Stimulated activated memory B cell treated with anti-CD40 and anti-IgM and Interleukin-4, amounts not matched to agents 10 μg/mL and 1 μg/mL and 100 μg/mL, for 72 hours (primary cell): ENCODE measurements around the gene PCDH18.
A peak's percentile ranks its signal among the peaks of the same experiment; 100 is the strongest.
"Not testable (repeated sequence)": the region's sequence is repeated elsewhere in the genome, so short reads cannot be mapped to it uniquely, and the experiment has no call there.

ENCODE experiments used
- ATAC-seq: fragments of 150-1000 bp; cut with Tn5 transposase; 2 replicates; pipeline ENCODE4 v1.10.0; 2021
- H3K27ac Mint-ChIP-seq: one replicate; pipeline ENCODE4 v1.8.0; 2022; ENCODE audit warnings: mild to moderate bottlenecking, mixed read lengths
- H3K27me3 Mint-ChIP-seq: one replicate; pipeline ENCODE4 v1.8.0; 2022; ENCODE audit warnings: mixed read lengths
- H3K36me3 Mint-ChIP-seq: one replicate; pipeline ENCODE4 v1.8.0; 2022; ENCODE audit warnings: mixed read lengths
- H3K4me1 Mint-ChIP-seq: one replicate; pipeline ENCODE4 v1.8.0; 2022; ENCODE audit warnings: mixed read lengths
- H3K4me3 Mint-ChIP-seq: one replicate; pipeline ENCODE4 v1.8.0; 2022; ENCODE audit warnings: mild to moderate bottlenecking, moderate library complexity, mixed read lengths
- H3K9me3 Mint-ChIP-seq: one replicate; pipeline ENCODE4 v1.8.0; 2022; ENCODE audit warnings: mixed read lengths

Gene PCDH18, protein sequence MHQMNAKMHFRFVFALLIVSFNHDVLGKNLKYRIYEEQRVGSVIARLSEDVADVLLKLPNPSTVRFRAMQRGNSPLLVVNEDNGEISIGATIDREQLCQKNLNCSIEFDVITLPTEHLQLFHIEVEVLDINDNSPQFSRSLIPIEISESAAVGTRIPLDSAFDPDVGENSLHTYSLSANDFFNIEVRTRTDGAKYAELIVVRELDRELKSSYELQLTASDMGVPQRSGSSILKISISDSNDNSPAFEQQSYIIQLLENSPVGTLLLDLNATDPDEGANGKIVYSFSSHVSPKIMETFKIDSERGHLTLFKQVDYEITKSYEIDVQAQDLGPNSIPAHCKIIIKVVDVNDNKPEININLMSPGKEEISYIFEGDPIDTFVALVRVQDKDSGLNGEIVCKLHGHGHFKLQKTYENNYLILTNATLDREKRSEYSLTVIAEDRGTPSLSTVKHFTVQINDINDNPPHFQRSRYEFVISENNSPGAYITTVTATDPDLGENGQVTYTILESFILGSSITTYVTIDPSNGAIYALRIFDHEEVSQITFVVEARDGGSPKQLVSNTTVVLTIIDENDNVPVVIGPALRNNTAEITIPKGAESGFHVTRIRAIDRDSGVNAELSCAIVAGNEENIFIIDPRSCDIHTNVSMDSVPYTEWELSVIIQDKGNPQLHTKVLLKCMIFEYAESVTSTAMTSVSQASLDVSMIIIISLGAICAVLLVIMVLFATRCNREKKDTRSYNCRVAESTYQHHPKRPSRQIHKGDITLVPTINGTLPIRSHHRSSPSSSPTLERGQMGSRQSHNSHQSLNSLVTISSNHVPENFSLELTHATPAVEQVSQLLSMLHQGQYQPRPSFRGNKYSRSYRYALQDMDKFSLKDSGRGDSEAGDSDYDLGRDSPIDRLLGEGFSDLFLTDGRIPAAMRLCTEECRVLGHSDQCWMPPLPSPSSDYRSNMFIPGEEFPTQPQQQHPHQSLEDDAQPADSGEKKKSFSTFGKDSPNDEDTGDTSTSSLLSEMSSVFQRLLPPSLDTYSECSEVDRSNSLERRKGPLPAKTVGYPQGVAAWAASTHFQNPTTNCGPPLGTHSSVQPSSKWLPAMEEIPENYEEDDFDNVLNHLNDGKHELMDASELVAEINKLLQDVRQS

DNA sequence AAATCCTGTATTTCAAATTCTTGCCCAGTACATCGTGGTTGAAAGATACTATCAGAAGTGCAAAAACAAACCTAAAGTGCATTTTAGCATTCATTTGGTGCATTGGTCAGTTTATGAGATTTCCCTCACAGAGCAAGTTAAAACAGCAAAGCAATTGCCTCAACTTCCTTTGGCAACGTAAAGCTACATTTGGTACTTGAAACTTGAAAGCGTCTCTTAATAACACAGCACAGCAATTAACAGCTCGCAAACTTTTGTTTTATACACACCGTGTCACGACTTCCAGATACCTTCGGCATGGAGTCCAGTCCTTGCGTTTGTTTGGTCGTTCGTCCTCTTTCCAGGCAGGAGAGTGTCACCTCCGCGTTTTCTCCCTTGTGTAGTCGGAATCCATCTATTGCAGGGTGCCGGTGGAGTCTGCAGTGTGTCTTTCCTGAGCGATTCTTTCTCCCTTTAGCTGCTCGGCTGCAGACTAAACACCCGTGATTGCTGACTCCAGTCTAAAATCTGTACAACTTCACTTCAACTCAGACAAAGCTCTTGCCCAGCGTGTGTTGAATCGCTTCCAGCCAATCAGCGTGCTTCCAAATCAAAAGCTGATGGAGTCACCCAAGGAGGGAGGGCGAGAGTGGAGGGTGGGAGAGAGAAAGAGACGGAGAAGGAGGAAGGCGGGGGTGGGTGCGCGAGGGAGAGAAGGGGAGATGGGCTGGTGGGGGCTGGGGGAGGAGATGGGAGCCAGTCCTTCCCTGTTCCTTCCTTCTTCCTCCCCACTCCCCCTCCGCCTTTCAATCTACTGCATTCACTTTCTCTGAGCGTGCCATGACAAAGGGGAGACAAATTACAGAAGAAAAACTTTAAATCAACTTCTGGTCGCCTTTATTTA, at the start of gene PCDH18:
Gene PCDH18 (minus strand): TSS at position 509 of the 883 bp plus-strand sequence. CDS start 406 bp downstream, at position 103.
- ATAC-seq = peak; percentile 12
- Mint-ChIP-seq H3K27me3 (no peaks in the 10 kb centered on the region), H3K4me1 (no peaks in the 10 kb centered on the region), H3K36me3 (no peaks in the 10 kb centered on the region), H3K9me3 (no peaks in the 10 kb centered on the region), H3K4me3 (no peak within 1 kb of the TSS), H3K27ac (no peak within 1 kb of the TSS)

DNA sequence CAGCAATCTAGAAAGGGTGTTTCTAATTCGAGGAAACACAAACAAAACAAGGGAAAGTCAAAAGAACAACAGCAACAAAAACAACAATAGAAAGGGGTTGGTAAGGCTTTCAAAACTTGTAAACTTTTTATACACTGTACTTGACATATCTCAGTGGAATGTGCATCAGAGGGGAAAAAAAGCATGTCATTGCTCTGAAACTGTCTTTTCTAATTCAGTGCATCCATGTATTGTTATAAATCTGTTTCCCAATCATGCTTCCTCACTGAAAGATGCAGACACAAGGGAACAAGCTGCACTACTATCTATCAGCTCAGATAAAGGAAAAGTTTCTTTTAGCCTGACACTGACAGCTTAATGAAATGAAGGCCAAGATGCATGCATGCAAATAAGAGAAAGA, 44.2 kb upstream of the PCDH18 start:
- H3K9me3 Mint-ChIP-seq = no peaks in the 10 kb centered on the region

DNA sequence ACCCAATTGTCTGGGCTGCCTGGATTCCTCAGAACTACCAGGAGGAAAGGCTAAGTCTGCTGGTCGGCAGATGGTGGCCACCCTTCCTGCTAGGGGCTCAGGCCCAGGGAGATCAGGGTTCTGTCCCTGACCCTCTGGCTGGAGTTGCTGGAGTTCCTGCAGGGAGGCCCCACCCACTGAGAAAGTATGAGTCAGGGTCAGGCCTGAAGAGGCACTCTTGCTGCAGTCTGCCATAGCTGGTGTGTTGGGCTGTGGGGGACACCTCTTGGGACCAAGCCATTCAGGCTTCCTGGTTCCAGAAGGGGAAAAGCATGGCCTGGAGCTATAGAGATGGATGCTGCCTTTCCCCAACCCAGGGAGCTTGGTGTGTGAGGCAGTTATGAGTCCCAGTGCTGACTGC, 40.4 kb upstream of the PCDH18 start:
- no peak overlapping the region for H3K4me3 Mint-ChIP-seq
- peaks cover 3% of the 10 kb centered on the region for H3K9me3 Mint-ChIP-seq
- H3K27me3 Mint-ChIP-seq = no peaks in the 10 kb centered on the region
- no peak overlapping the region for H3K27ac Mint-ChIP-seq
- H3K36me3 Mint-ChIP-seq = no peaks in the 10 kb centered on the region
- ATAC-seq = no peak
- H3K4me1 Mint-ChIP-seq = no peaks in the 10 kb centered on the region

More for the DNA sequence above, 44.2 kb upstream of the PCDH18 start:
- Mint-ChIP-seq H3K4me3 (no peak overlapping the region), H3K27ac (no peak overlapping the region), H3K27me3 (no peaks in the 10 kb centered on the region), H3K36me3 (no peaks in the 10 kb centered on the region), H3K4me1 (no peaks in the 10 kb centered on the region)
- no peak for ATAC-seq

DNA sequence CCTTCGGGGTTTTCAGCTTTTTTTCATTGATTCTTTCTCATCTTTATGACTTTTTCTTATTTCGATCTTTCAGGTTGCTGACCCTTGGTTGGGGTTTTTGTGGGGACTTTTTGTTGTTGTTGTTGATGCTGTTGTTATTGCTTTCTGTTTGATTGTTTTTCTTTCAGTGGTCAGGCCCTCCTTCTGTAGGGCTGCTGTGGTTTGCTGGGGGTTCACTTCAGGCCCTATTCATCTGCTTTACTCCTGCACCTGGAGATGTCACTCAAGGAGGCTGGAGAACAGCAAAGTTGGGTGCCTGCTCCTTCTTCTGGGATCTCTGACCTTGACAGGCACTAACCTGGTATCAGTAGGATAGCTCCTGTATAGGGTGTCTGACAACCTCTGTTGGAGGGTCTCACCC, 39.9 kb upstream of the PCDH18 start:
- Mint-ChIP-seq H3K27me3 (no peaks in the 10 kb centered on the region), H3K27ac (no peak overlapping the region), H3K4me3 (no peak overlapping the region), H3K36me3 (no peaks in the 10 kb centered on the region), H3K4me1 (no peaks in the 10 kb centered on the region), H3K9me3 (peaks cover 3% of the 10 kb centered on the region)
- no peak for ATAC-seq

DNA sequence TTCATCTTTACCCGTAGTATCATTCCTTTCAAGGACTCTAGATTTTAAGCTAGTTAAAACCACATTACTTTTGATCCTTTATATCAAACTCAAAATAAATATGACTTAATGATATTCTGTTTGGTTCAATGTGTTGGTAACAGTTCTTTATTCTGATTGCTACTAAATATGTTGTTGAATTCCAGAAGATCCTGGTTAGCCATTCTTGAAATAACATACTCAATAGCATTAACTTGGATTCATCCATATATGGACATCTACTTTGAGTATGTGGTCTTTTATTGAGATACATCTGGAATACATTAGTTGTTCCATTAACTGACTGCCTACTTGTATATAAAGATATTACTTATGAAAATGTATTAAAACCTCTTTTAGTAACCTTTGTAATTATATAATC, 27.5 kb upstream of the PCDH18 start:
- Mint-ChIP-seq H3K36me3 (no peaks in the 10 kb centered on the region), H3K27me3 (no peaks in the 10 kb centered on the region), H3K4me3 (no peak overlapping the region), H3K27ac (no peak overlapping the region), H3K9me3 (peaks cover 15% of the 10 kb centered on the region), H3K4me1 (no peaks in the 10 kb centered on the region)
- no peak for ATAC-seq

DNA sequence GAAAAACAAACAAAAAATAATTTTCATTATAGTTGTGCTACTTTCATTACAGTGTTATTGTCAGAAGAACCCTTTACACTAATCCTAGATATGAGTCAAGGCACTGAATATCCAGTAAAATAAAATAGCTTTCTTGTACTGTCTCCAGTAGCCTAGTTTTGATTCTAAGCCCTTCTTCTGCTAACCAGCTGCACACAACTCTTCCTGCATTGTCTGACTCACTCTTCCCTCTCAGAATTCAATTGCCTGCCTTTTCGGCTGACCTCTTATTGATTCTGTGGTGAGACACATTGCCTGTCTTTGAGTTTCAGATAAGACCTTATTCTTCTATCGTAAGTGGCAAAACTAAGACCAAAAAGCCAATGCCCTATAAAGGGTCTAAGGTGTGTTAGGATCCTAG, 26.7 kb upstream of the PCDH18 start:
- H3K36me3 Mint-ChIP-seq = no peaks in the 10 kb centered on the region
- H3K9me3 Mint-ChIP-seq = peaks cover 15% of the 10 kb centered on the region
- H3K27ac Mint-ChIP-seq = no peak overlapping the region
- no peaks in the 10 kb centered on the region for H3K4me1 Mint-ChIP-seq
- H3K4me3 Mint-ChIP-seq = no peak overlapping the region
- no peaks in the 10 kb centered on the region for H3K27me3 Mint-ChIP-seq
- no peak for ATAC-seq

DNA sequence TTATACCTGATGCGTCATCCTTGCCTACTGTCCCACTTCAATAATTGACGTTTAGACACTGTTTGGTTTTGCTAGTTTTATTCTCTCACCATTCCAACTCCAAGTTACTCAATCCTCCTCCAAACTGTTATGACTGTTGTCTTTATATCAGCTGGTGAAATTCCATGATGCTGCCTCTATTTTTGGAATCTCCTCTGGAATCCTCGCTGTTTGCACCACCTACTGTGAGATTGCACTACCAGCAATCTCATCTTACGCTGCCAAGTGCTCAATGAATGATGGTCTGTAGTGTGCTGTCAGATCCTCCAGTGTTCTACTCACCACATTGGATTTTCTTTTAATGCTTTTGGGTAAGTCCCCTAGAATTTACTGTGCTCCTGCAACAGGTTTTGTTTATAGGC, 13.2 kb upstream of the PCDH18 start:
- Mint-ChIP-seq H3K36me3 (no peaks in the 10 kb centered on the region), H3K4me1 (no peaks in the 10 kb centered on the region), H3K9me3 (peaks cover 5% of the 10 kb centered on the region), H3K27ac (no peak overlapping the region), H3K4me3 (no peak overlapping the region), H3K27me3 (no peaks in the 10 kb centered on the region)
- ATAC-seq = no peak

DNA sequence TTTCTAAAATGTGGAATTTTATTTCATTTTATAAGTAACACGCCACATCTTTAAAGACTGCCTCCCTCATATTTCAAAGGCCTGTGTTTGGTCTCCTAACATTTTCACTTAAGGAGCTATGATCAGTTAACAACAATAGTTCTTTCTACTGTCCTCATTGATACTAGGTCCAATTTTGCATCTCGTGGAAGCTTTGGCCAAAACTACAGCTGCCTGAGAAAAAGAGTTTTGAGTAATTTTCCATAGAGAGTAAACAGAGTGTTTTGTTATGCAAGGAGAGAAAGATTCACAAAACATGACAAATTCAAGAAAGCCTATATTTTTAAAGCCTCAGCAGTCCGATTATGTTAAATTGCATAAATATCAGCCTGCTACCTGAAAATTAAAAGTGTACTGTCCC, 11.4 kb upstream of the PCDH18 start:
- no peaks in the 10 kb centered on the region for H3K4me1 Mint-ChIP-seq
- no peaks in the 10 kb centered on the region for H3K36me3 Mint-ChIP-seq
- peaks cover 5% of the 10 kb centered on the region for H3K9me3 Mint-ChIP-seq
- no peaks in the 10 kb centered on the region for H3K27me3 Mint-ChIP-seq
- H3K4me3 Mint-ChIP-seq = no peak overlapping the region
- no peak for ATAC-seq
- no peak overlapping the region for H3K27ac Mint-ChIP-seq

DNA sequence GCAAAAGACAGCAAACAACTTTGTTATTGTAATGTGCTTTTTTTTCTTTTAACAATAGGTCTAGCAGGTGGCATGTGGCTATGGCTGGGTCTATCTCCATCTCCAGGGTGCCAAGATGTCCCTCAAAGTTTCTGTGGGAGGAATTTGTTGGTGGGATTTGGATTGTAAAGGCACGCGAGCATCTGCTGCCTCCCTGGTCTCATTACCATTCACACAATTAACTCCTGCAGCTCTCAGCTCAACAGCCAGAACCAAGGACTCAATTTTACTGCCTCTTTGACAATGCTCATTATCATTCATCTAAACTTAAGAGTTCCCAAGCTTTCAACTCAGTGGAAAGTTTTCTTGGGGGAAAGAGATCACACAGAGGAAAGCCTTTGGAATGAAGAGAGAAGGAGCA, 10.9 kb upstream of the PCDH18 start:
- H3K9me3 Mint-ChIP-seq = peaks cover 5% of the 10 kb centered on the region
- no peak overlapping the region for H3K4me3 Mint-ChIP-seq
- ATAC-seq = no peak
- no peaks in the 10 kb centered on the region for H3K4me1 Mint-ChIP-seq
- no peak overlapping the region for H3K27ac Mint-ChIP-seq
- H3K36me3 Mint-ChIP-seq = no peaks in the 10 kb centered on the region
- no peaks in the 10 kb centered on the region for H3K27me3 Mint-ChIP-seq

DNA sequence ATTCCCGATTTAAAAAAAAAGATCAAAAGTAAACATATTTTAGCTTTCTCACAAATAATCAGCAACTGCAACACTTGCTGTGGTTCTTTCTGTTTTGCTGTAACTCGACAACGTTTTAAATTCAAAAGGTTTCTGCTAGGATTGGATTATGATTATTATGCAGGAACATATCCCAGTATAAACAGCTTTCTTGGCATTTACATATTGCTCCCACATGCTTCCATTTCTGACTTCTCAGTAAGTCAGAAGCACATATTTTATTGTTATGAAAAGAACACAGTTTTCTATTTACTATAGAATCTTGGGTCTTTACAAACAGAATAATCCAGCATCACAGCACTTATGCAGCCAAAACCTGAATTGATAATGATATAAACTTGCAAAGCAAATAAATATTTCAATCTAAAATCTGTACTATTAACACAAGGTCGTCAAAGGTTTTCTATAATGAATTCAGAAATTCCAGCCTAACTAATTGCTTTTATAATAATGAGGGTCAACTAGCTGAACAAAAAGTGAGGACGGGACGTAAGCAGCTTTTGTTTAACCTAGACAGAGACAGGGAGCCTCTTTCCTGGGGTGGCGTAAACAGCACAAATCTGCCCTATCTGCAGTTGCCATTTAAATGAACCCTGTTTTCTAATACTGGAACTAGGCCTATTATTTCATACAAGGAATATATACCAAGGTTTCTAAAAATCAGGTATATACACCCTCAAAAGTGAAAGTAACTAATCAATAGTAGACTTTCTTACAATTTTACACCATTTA, 9.8 kb upstream of the PCDH18 start:
- no peaks in the 10 kb centered on the region for H3K27me3 Mint-ChIP-seq
- H3K36me3 Mint-ChIP-seq = no peaks in the 10 kb centered on the region
- no peaks in the 10 kb centered on the region for H3K4me1 Mint-ChIP-seq
- H3K27ac Mint-ChIP-seq = no peak overlapping the region
- H3K4me3 Mint-ChIP-seq = no peak overlapping the region
- ATAC-seq = no peak
- H3K9me3 Mint-ChIP-seq = peaks cover 5% of the 10 kb centered on the region

DNA sequence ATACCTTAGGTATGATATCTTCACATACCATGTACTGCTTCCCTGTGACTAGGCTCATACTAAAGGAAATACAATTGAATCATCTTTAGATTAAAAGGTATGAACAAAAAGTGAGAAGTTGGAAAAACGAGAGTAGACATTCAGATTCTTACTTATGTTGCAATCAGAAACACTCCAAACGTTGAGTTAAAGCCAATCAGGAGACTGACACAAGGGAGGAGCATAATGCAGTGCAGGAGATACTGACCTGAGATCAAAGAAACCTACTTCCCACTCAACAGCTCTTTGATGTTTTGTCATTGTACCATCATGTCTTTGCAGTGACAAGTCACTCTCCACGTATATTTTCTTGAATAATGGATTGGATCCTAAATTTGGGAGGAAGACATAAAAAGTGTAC, 8.9 kb upstream of the PCDH18 start:
- peaks cover 5% of the 10 kb centered on the region for H3K9me3 Mint-ChIP-seq
- H3K27ac Mint-ChIP-seq = no peak overlapping the region
- H3K27me3 Mint-ChIP-seq = no peaks in the 10 kb centered on the region
- no peaks in the 10 kb centered on the region for H3K4me1 Mint-ChIP-seq
- no peak overlapping the region for H3K4me3 Mint-ChIP-seq
- no peaks in the 10 kb centered on the region for H3K36me3 Mint-ChIP-seq
- ATAC-seq = no peak

DNA sequence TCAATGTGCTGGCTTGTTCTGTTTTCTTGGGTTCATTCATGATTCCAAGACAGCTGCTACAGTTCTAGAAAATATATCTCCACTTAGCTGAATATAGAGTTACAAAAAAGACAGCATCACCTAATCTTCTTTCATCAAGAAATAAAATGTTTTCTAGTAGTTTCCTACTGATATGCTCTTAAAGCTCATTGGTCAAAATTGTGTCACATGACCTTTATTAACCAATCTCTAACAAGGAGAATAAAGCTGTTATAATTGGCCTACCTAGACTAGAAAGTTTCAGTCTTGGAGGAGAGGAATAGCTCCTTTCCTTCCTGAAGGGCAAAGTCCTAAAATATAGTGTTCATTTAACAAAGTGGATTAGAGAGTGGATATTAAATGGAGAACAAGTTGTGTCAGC, 8.1 kb upstream of the PCDH18 start:
- Mint-ChIP-seq H3K4me1 (no peaks in the 10 kb centered on the region), H3K27ac (no peak overlapping the region), H3K27me3 (no peaks in the 10 kb centered on the region), H3K9me3 (peaks cover 3% of the 10 kb centered on the region), H3K36me3 (no peaks in the 10 kb centered on the region), H3K4me3 (no peak overlapping the region)
- ATAC-seq = no peak

DNA sequence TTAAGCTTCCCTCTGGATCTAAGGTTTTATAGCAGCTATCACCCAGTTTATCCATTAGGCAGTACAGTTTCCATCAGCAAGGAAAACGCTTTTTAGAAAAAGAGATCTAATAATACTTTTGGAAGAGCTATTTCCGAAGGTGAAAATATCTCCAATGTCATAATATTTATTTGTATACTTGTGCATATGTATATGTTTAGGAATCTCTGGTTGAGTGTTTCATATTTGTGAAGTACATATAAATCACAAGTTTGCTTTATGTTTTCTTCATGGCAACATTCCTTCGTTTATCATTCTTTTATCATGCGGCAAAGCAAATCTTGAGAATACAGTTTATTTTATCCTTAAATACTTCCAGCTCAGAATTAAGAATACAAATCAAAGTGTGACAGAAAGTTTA, 6.2 kb upstream of the PCDH18 start:
- no peak overlapping the region for H3K4me3 Mint-ChIP-seq
- H3K9me3 Mint-ChIP-seq = no peaks in the 10 kb centered on the region
- no peaks in the 10 kb centered on the region for H3K27me3 Mint-ChIP-seq
- ATAC-seq = no peak
- H3K4me1 Mint-ChIP-seq = no peaks in the 10 kb centered on the region
- no peak overlapping the region for H3K27ac Mint-ChIP-seq
- no peaks in the 10 kb centered on the region for H3K36me3 Mint-ChIP-seq

DNA sequence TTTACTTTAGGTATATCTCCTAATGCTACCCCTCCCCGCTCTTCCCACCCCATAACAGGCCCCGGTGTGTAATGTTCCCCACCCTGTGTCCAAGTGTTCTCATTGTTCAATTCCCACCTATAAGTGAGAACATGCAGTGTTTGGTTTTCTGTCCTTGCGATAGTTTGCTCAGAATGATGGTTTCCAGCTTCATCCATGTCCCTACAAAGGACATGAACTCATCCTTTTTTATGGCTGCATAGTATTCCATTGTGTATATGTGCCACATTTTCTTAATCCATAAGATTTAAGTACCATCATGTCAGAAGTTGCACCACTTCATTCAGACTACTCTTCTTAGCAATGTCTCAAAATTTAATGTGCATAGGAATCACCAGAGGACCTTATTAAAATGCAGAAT, 5.5 kb upstream of the PCDH18 start:
- not testable (repeated sequence) for H3K4me1 Mint-ChIP-seq, H3K27ac Mint-ChIP-seq, H3K27me3 Mint-ChIP-seq, ATAC-seq, H3K4me3 Mint-ChIP-seq, H3K36me3 Mint-ChIP-seq, H3K9me3 Mint-ChIP-seq
